H1 (cell line): ENCODE data around the gene TIAM2. TPM values are rescaled to one million over a fixed set of nuclear protein-coding genes. Genes with fewer than 3 reads are reported as not detected.

Experiments
- CBX8 ChIP-seq: fragments of 300-800, 300-1000 bp; sonication (generic); IDR thresholded peaks from 2 replicates; pipeline ENCODE4 v1.7.1; 2016; ENCODE audit warnings: low read depth, low read length, borderline replicate concordance
- CHD1 ChIP-seq: IDR thresholded peaks from 2 replicates; pipeline ENCODE4 v1.6.1; 2012; ENCODE audit warnings: low read depth, low read length, improper control_type of control experiment
- CHD2 ChIP-seq: IDR thresholded peaks from 2 replicates; pipeline ENCODE4 v1.6.1; 2012; ENCODE audit warnings: low read length, improper control_type of control experiment
- CTBP2 ChIP-seq: IDR thresholded peaks from 2 replicates; pipeline ENCODE4 v1.7.0; 2011; ENCODE audit warnings: borderline replicate concordance, mild to moderate bottlenecking, moderate library complexity, mixed read lengths, low read length; ENCODE audit not compliant: insufficient read depth, insufficient read length
- HDAC2 ChIP-seq, 2 experiments: fragments of 300-600 bp in 1 of 2; sonication (generic) in 1 of 2; IDR thresholded peaks; 2 replicates each; pipeline ENCODE4 v1.6.1; 2011 to 2012; ENCODE audit warnings: low read depth in 2 of 2, low read length in 2 of 2, mild to moderate bottlenecking in 2 of 2, moderate library complexity in 2 of 2, borderline replicate concordance in 1 of 2, inconsistent platforms in 1 of 2
- KDM5A ChIP-seq: fragments of 200-600 bp; IDR thresholded peaks from 2 replicates; pipeline ENCODE4 v1.7.1; 2012; ENCODE audit warnings: mild to moderate bottlenecking, low read length, inconsistent platforms, mixed read lengths
- POLR2AphosphoS5 ChIP-seq: IDR thresholded peaks from 2 replicates; pipeline ENCODE4 v1.6.1; 2011; ENCODE audit warnings: low read depth, low read length
- RAD21 ChIP-seq, 2 experiments: IDR thresholded peaks in 1 of 2; conservative IDR thresholded peaks in 1 of 2; 2 replicates each; pipeline ENCODE4 v1.6.1; 2011; ENCODE audit warnings: low read depth in 2 of 2, low read length in 2 of 2, improper control_type of control experiment in 1 of 2, inconsistent platforms in 1 of 2, mild to moderate bottlenecking in 1 of 2, moderate library complexity in 1 of 2
- polyA plus RNA-seq, 7 experiments: library from polyadenylated mRNA; depleted of rRNA in 3 of 7; stranded (reverse) in 5 of 7; unstranded in 2 of 7; fragments of >200 nt in 5 of 7; fragments of 200-250 nt in 2 of 7; gene quantifications; 1 replicate in 5 of 7; 2 replicates in 1 of 7; 4 replicates in 1 of 7; pipeline versions ENCODE4 v1.2.1 to v1.2.3, GENCODE V29; 2011 to 2013; ENCODE audit warnings: missing spikeins in 2 of 7, mixed read lengths in 2 of 7
- total RNA-seq: library from RNA; stranded (reverse); fragmentation: NEBNext Ultra II Directional; extraction: Animal tissue kit (Norgen Biotek cat#: 25700); gene quantifications from 2 replicates; pipeline ENCODE4 v1.2.1, GENCODE V29; 2021
- TF ChIP-seq, protein P1 (sequence below): fragments of 300-600 bp; sonication (generic); IDR thresholded peaks from 2 replicates; pipeline ENCODE4 v1.7.1; 2012; ENCODE audit warnings: low read length, moderate library complexity, mild to moderate bottlenecking, inconsistent platforms; ENCODE audit not compliant: insufficient replicate concordance

The TIAM2 gene
- total and polyA plus RNA-seq, 2 of the 8 experiments (the other 6 are each of a cell fraction or from before 2014, with no cell fraction given) = 7.4 to 23.9 TPM

DNA sequence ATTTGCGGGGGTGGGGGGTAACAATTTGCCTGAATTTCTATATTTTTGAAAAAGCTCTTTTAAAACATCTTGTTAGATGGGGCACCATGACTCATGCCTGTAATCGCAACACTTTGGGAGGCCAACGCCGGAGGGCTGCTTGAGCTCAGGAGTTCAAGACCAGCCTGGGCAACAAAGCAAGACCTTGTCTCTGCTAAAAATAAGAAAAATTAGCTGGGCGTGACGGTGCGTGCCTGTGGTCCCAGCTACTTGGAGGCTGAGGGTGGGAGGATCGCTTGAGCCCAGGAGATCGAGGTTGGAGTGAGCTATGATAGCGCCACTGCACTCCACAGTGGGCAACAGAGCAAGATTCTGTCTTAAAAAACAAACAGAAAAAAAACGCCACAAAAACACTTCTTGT, 41.5 kb upstream of the TIAM2 start (continued):
- TF ChIP-seq, protein P1, sequence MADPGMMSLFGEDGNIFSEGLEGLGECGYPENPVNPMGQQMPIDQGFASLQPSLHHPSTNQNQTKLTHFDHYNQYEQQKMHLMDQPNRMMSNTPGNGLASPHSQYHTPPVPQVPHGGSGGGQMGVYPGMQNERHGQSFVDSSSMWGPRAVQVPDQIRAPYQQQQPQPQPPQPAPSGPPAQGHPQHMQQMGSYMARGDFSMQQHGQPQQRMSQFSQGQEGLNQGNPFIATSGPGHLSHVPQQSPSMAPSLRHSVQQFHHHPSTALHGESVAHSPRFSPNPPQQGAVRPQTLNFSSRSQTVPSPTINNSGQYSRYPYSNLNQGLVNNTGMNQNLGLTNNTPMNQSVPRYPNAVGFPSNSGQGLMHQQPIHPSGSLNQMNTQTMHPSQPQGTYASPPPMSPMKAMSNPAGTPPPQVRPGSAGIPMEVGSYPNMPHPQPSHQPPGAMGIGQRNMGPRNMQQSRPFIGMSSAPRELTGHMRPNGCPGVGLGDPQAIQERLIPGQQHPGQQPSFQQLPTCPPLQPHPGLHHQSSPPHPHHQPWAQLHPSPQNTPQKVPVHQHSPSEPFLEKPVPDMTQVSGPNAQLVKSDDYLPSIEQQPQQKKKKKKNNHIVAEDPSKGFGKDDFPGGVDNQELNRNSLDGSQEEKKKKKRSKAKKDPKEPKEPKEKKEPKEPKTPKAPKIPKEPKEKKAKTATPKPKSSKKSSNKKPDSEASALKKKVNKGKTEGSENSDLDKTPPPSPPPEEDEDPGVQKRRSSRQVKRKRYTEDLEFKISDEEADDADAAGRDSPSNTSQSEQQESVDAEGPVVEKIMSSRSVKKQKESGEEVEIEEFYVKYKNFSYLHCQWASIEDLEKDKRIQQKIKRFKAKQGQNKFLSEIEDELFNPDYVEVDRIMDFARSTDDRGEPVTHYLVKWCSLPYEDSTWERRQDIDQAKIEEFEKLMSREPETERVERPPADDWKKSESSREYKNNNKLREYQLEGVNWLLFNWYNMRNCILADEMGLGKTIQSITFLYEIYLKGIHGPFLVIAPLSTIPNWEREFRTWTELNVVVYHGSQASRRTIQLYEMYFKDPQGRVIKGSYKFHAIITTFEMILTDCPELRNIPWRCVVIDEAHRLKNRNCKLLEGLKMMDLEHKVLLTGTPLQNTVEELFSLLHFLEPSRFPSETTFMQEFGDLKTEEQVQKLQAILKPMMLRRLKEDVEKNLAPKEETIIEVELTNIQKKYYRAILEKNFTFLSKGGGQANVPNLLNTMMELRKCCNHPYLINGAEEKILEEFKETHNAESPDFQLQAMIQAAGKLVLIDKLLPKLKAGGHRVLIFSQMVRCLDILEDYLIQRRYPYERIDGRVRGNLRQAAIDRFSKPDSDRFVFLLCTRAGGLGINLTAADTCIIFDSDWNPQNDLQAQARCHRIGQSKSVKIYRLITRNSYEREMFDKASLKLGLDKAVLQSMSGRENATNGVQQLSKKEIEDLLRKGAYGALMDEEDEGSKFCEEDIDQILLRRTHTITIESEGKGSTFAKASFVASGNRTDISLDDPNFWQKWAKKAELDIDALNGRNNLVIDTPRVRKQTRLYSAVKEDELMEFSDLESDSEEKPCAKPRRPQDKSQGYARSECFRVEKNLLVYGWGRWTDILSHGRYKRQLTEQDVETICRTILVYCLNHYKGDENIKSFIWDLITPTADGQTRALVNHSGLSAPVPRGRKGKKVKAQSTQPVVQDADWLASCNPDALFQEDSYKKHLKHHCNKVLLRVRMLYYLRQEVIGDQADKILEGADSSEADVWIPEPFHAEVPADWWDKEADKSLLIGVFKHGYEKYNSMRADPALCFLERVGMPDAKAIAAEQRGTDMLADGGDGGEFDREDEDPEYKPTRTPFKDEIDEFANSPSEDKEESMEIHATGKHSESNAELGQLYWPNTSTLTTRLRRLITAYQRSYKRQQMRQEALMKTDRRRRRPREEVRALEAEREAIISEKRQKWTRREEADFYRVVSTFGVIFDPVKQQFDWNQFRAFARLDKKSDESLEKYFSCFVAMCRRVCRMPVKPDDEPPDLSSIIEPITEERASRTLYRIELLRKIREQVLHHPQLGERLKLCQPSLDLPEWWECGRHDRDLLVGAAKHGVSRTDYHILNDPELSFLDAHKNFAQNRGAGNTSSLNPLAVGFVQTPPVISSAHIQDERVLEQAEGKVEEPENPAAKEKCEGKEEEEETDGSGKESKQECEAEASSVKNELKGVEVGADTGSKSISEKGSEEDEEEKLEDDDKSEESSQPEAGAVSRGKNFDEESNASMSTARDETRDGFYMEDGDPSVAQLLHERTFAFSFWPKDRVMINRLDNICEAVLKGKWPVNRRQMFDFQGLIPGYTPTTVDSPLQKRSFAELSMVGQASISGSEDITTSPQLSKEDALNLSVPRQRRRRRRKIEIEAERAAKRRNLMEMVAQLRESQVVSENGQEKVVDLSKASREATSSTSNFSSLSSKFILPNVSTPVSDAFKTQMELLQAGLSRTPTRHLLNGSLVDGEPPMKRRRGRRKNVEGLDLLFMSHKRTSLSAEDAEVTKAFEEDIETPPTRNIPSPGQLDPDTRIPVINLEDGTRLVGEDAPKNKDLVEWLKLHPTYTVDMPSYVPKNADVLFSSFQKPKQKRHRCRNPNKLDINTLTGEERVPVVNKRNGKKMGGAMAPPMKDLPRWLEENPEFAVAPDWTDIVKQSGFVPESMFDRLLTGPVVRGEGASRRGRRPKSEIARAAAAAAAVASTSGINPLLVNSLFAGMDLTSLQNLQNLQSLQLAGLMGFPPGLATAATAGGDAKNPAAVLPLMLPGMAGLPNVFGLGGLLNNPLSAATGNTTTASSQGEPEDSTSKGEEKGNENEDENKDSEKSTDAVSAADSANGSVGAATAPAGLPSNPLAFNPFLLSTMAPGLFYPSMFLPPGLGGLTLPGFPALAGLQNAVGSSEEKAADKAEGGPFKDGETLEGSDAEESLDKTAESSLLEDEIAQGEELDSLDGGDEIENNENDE = no peak
- no peak for TF ChIP-seq KDM5A
- no peak for TF ChIP-seq CBX8
- no peak for TF ChIP-seq CHD1
- TF ChIP-seq HDAC2 (IDR thresholded peaks at IDR 0.05; ENCODE audit: borderline replicate concordance in 1 of 2, low read depth in 2 of 2, low read length in 2 of 2) = no peak
- no peak for TF ChIP-seq POLR2AphosphoS5
- no peak for TF ChIP-seq CTBP2
- TF ChIP-seq RAD21 (IDR thresholded peaks at IDR 0.05 in 1 of 2, conservative IDR thresholded peaks at IDR 0.05 in 1 of 2; ENCODE audit: low read depth in 2 of 2, low read length in 2 of 2) = no peak
- TF ChIP-seq CHD2 = no peak
- TF ChIP-seq, all 59 proteins: peak for 0
